Spleen (tissue), 11 donors: ENCODE data around the gene PACRG. TPM values are rescaled to one million over a fixed set of nuclear protein-coding genes. Genes with fewer than 3 reads are reported as not detected.

Experiments used
- DNase-seq: peaks from one replicate; pipeline ENCODE4 v3.0.0-alpha.2; 2020
- H3K27ac ChIP-seq, 8 donors: fragments of 200-600 bp; sonication (generic) in 7 of 8; 1 replicate in 4 of 8; 2 replicates in 4 of 8; pipeline versions ENCODE4 v1.5.0 to v1.8.0; 2016 to 2021; ENCODE audit warnings: inconsistent platforms in 4 of 8, mild to moderate bottlenecking in 4 of 8, moderate library complexity in 1 of 8
- H3K27me3 ChIP-seq, 7 donors: fragments of 200-600 bp; sonication (generic) in 6 of 7; replicated peaks in 1 of 7; 1 replicate in 4 of 7; 2 replicates in 3 of 7; pipeline versions ENCODE4 v1.5.0 to v1.8.0; 2016 to 2021; ENCODE audit warnings: inconsistent platforms in 3 of 7, mild to moderate bottlenecking in 1 of 7
- H3K36me3 ChIP-seq, 6 donors: fragments of 200-600 bp; sonication (generic) in 5 of 6; 1 replicate in 4 of 6; 2 replicates in 2 of 6; pipeline versions ENCODE4 v1.5.0 to v1.8.0; 2016 to 2021; ENCODE audit warnings: inconsistent platforms in 2 of 6
- H3K4me1 ChIP-seq, 6 donors: fragments of 200-600 bp; sonication (generic) in 5 of 6; 1 replicate in 3 of 6; 2 replicates in 3 of 6; pipeline versions ENCODE4 v1.5.0 to v1.8.0; 2016 to 2021; ENCODE audit warnings: inconsistent platforms in 3 of 6
- H3K4me3 ChIP-seq, 8 donors: fragments of 200-600 bp; sonication (generic) in 7 of 8; 1 replicate in 4 of 8; 2 replicates in 4 of 8; pipeline versions ENCODE4 v1.5.0 to v1.8.0; 2016 to 2021; ENCODE audit warnings: inconsistent platforms in 4 of 8, mild to moderate bottlenecking in 4 of 8, moderate library complexity in 2 of 8
- H3K9me3 ChIP-seq, 8 donors: fragments of 200-600 bp; sonication (generic) in 7 of 8; 1 replicate in 4 of 8; 2 replicates in 4 of 8; pipeline versions ENCODE4 v1.5.0 to v1.8.0; 2016 to 2021; ENCODE audit warnings: inconsistent platforms in 4 of 8
- POLR2A ChIP-seq, 3 donors: fragments of 450-650 bp; IDR thresholded peaks; one replicate each; pipeline ENCODE4 v1.5.1; 2017; ENCODE audit warnings: antibody characterized with exemption in 3 of 3, mild to moderate bottlenecking in 1 of 3
- POLR2AphosphoS5 ChIP-seq, 3 donors: sonication (generic); formaldehyde crosslinking; IDR thresholded peaks; one replicate each; pipeline ENCODE4 v1.5.1; 2017; ENCODE audit warnings: antibody characterized with exemption in 3 of 3
- WGBS, 5 donors: extraction: QIAGEN DNeasy Blood & Tissue Kit in 3 of 5; methylation state at CpG; one replicate each; pipeline versions ENCODE4 v1.1.5 to v1.1.7; 2013 to 2018; 5-methylcytosine and 5-hydroxymethylcytosine counted together
- intact Hi-C: fragments of 100-400 bp; cut with DNase I; formaldehyde crosslinking; loops from one replicate; pipeline ENCODE4 v1.15.0; 2023; ENCODE audit warnings: low total_unique reads
- polyA plus RNA-seq, 3 donors: library from polyadenylated mRNA; stranded (reverse); fragments of 200-250 nt; gene quantifications; one replicate each; pipeline ENCODE4 v1.2.1, GENCODE V29; 2013
- total RNA-seq, 7 donors: library from RNA; depleted of rRNA in 3 of 7; stranded (reverse); fragments of >200 nt in 3 of 7; fragmentation: NEBNext Ultra II Directional in 4 of 7; extraction: Animal tissue kit (Norgen Biotek cat#: 25700) in 4 of 7; gene quantifications; one replicate each; pipeline versions ENCODE4 v1.1.0 to v1.2.1, GENCODE V29; 2016 to 2021
- TF ChIP-seq, protein P1 (sequence below), 11 experiments: fragments of 200-600 bp in 7 of 11; fragments of 450-650 bp in 4 of 11; sonication (generic) in 4 of 11; IDR thresholded peaks in 8 of 11; conservative IDR thresholded peaks in 3 of 11; 1 replicate in 7 of 11; 2 replicates in 4 of 11; pipeline versions ENCODE4 v1.4.0 to v1.8.0; 2016 to 2021; ENCODE audit warnings: antibody characterized with exemption in 11 of 11, inconsistent platforms in 4 of 11, mild to moderate bottlenecking in 1 of 11
- donor health status: healthy with polysubstance abuse.
- donor health status: DM: no; HTN: no; CAD: no; lungs with moderate emphysema.
- donor health status: DM: no; HTN: no; CAD: no.
- donor health status: Bipolar disorder and iron deficiency.
- donor health status: healthy.
- donor health status: DM: no; HTN: no; CAD: no.
- donor health status: DM: yes; HTN: yes; CAD: no.

The PACRG gene
- total and polyA plus RNA-seq, 10 donors: 0.32 to 2.0 (median 1.0) TPM; not detected in 5

DNA sequence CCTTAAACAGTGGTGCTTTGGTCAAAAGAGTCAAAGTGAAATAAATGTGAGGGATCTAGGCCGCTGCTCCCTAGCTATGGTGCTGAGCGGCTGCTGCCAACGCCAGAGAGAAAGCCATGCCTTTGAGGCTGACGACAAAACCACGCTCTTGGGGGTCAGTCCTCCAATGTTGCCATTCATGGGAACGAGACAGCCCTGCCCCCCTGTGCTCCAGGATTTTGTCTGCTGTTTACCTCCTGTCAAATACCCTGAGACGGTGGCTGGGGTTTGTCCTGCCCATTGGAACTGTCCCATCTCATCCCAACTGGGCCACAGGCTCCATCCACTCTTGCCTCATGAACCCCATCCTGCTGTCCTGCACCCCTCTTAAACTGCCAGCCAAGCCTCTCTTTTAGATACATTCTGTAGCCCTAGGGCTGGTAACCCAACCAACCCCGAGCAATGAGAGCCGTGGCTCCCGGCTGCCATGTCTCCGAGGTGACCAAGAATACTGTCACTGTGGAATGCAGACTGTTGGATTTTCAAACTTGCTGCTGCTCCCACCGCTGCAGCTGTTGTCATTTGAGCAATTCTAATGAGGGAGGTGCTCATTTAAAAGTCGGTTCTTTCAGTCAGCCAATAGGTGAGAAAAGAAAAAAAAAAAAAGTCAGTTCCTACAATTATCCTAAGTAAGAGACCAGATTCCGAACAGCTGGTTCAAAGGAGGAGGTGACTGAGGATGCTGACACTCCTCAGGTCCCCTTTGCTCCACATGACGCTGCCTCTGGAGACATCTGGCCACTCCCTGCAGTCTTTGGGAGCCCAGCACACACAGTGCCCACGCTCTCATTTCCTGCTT is 613.7 kb downstream of the PACRG start:
- intact Hi-C loops: no loop called here
- peaks cover 0 to 14% (median 0%) of the 10 kb centered on the region in 6 donors for H3K4me1 ChIP-seq
- H3K27me3 ChIP-seq: peaks cover 0 to 3% (median 0%) of the 10 kb centered on the region in 7 donors
- H3K27ac ChIP-seq: no peak overlapping the region
- WGBS, 5 donors: 86 to 93% (median 90%) methylated on average over 16 of the region's 16 CpGs
- H3K36me3 ChIP-seq: no peaks in the 10 kb centered on the region
- no peak for DNase-seq
- TF ChIP-seq, protein P1, sequence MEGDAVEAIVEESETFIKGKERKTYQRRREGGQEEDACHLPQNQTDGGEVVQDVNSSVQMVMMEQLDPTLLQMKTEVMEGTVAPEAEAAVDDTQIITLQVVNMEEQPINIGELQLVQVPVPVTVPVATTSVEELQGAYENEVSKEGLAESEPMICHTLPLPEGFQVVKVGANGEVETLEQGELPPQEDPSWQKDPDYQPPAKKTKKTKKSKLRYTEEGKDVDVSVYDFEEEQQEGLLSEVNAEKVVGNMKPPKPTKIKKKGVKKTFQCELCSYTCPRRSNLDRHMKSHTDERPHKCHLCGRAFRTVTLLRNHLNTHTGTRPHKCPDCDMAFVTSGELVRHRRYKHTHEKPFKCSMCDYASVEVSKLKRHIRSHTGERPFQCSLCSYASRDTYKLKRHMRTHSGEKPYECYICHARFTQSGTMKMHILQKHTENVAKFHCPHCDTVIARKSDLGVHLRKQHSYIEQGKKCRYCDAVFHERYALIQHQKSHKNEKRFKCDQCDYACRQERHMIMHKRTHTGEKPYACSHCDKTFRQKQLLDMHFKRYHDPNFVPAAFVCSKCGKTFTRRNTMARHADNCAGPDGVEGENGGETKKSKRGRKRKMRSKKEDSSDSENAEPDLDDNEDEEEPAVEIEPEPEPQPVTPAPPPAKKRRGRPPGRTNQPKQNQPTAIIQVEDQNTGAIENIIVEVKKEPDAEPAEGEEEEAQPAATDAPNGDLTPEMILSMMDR (IDR thresholded peaks at IDR 0.05 in 8 of 11, conservative IDR thresholded peaks at IDR 0.05 in 3 of 11): no peak
- TF ChIP-seq POLR2A (IDR thresholded peaks at IDR 0.05): no peak
- TF ChIP-seq POLR2AphosphoS5 (IDR thresholded peaks at IDR 0.05): no peak
- H3K4me3 ChIP-seq: no peak overlapping the region
- H3K9me3 ChIP-seq: no peaks in the 10 kb centered on the region

DNA sequence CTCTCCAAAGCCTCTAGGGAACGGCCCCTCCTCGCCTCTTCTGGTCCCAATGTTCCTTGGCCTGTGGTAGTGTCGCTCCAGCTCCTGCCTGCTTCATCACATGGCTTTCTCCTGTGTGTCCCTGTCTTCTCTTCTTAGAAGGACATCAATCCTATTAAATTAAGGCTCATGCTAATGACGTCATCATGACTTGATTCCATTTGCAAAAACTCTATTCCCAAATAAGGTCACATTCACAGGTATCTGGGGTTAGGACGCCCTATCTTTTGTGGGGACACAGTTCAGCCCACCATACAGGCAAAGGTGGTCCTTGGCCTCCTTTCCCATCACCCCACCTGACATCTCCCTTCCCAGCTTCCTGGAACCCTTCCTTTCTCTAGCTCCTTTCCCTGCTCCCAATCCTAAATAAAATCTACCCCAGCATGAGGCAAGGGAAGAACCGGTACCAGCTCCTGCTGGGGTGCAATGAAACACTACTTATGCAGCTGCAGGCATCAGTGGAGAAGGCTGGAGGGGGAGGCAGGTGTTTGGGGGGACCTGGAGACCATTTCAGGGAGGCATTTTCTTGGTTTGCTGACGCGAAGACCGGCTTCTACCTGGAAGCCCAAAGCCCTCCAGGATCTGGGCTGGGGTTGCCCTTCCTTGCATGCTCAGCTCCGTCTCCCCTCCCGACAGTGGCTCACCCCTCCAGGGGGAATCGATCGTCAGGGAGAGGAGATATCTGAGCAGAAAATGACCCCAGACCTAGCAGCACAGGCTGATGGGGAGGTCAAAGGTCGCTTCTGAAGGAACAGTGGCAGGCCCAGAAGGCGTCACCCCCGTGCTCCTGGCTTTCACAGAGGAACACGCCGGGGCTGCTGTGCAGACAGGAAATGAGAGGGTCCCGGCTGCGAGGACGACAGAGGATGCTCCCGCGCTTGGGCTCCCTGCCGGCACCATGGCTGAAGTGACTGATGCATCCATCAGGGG is 615.1 kb downstream of the PACRG start:
- no peak overlapping the region for H3K4me3 ChIP-seq
- H3K27ac ChIP-seq: peak overlapping the region in 1 of 8 donors; percentile 11
- intact Hi-C loops: no loop called here
- DNase-seq: no peak
- H3K4me1 ChIP-seq: peaks cover 0 to 20% (median 0%) of the 10 kb centered on the region in 6 donors
- WGBS, 5 donors: 81 to 93% (median 84%) methylated on average over 18 to 24 of the region's 24 CpGs
- H3K9me3 ChIP-seq: no peaks in the 10 kb centered on the region
- H3K27me3 ChIP-seq: no peaks in the 10 kb centered on the region
- no peaks in the 10 kb centered on the region for H3K36me3 ChIP-seq
- TF ChIP-seq, protein P1 (IDR thresholded peaks at IDR 0.05 in 8 of 11, conservative IDR thresholded peaks at IDR 0.05 in 3 of 11): no peak
- TF ChIP-seq POLR2AphosphoS5 (IDR thresholded peaks at IDR 0.05): no peak
- no peak for TF ChIP-seq POLR2A (IDR thresholded peaks at IDR 0.05)

DNA sequence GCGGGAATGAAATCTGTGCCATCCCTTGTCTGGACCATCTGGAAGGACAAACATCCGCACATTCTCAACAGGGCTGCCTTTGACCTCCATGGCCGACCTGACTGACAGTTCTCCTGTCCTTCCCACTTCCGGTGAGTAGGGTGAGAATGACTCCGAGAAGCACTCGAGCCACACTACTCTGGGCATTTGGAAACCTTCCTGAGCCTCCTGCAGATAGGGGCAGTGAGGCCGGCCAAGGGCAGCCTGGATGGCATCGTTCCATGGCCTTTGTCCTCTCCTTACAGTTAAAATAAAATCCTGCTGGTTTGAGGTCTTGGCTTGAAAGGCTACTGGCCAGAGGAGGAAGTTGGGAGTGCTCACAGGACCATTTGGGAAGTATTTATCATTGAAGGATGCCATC is 615.8 kb downstream of the PACRG start:
- intact Hi-C loops: no loop called here
- H3K36me3 ChIP-seq: no peaks in the 10 kb centered on the region
- H3K4me1 ChIP-seq: peaks cover 0 to 20% (median 0%) of the 10 kb centered on the region in 6 donors
- no peak for DNase-seq
- peak overlapping the region in 2 of 8 donors; percentile 5 to 11 for H3K27ac ChIP-seq
- no peak overlapping the region for H3K4me3 ChIP-seq
- no peaks in the 10 kb centered on the region for H3K9me3 ChIP-seq
- no peaks in the 10 kb centered on the region for H3K27me3 ChIP-seq
- TF ChIP-seq, protein P1 (IDR thresholded peaks at IDR 0.05 in 8 of 11, conservative IDR thresholded peaks at IDR 0.05 in 3 of 11): no peak
- TF ChIP-seq POLR2AphosphoS5 (IDR thresholded peaks at IDR 0.05): peak in 1 of 3 donors; percentile 58
- TF ChIP-seq POLR2A (IDR thresholded peaks at IDR 0.05): no peak
- WGBS, 5 donors: 64 to 80% (median 72%) methylated on average over 8 of the region's 8 CpGs
